NAMALWA (cell line): ENCODE results near the gene MRC2.
A peak's percentile ranks its signal among the peaks of the same experiment; 100 is the strongest.
"Not testable (repeated sequence)": the region's sequence is repeated elsewhere in the genome, so short reads cannot be mapped to it uniquely, and the experiment has no call there.

Source experiments
- DNase-seq: peaks from one replicate; pipeline ENCODE4 v3.0.0-alpha.2; 2015; ENCODE audit warnings: low spot score

The MRC2 gene

DNA sequence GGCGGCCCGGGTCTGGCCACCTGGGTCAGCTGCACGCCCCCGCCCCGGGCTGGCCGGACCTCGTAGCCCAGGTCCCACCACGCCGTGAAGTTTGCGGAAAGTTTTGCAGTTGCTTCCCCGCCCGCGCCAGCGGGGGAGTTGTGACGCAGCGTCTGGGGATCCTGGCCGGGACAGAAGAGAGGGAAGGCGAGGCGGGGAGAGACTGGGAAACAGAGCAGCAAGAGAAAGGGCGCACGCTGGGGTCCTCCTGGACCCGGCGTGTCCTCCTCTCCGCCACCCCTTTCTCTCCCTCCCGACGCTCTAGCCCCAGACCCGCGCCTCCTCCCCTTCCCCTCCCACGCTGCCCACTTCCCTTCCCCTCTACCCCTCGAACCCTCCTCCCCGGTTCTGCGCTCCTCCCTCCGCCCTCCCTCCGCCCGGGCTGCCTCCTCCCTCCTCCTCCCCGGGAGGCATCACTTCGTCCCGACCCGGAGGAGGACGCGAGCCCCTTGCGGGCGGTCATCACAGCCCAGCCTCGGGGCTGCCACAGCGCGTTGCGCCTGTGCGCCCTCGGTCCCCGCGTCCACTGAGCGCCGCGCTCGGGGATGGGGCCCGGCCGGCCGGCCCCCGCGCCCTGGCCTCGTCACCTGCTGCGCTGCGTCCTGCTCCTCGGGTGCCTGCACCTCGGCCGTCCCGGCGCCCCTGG is at the start of gene MRC2:
TSS of gene MRC2 (plus strand) at position 452 of the 685 bp plus-strand sequence. CDS start at position 585, 133 bp downstream.
- DNase-seq, result no peak

GRCh38 chr17:62578757-62579487 is 48.5 kb upstream of the MRC2 start:
- no peak for DNase-seq

- no peak for DNase-seq
These were observed 46.5 kb upstream of the MRC2 start for GRCh38 chr17:62580947-62581346.

GRCh38 chr17:62581764-62582163 is 45.7 kb upstream of the MRC2 start:
- no peak for DNase-seq

DNA sequence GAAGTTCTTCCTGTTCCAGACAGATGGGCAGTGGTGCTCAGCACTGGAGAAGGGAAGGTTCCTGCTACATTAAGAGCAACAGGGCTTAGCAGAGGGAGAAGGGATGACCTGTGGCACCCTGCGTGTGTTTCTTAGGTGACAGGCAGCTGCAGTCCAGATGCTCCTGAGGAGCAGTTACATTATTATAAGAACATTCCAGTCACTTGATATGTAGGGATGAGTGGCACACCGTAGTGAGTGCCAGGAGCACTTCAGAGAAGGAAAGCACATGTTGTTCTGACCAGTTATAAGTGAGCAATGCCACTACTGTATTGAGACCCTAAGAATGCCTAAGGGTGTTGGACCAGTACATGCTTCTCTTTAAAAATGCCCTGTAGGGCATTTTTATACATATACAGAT is 39.9 kb upstream of the MRC2 start:
- DNase-seq, result no peak

- no peak for DNase-seq
These were observed 39.4 kb upstream of the MRC2 start for GRCh38 chr17:62588109-62588508.

DNA sequence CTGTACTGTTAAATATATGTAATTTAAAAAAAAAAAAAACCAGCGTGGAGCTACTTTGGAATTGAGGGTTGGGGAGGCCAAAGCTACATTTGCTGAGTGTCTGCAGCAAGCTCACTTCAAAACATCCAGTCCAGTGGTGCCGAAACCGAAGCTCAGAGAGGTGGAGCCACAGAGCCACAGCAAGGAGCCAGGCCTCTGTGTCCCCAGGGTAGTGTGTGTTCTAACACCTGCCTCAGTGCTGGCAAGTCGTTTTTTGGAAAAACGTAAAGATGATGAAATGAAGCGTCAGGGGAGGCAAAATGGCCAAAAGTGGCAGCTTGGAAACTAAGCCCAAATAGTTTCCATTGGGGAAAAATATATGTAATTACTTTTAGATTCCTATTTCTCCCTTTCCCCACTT is 36.1 kb upstream of the MRC2 start:
- no peak for DNase-seq

DNA sequence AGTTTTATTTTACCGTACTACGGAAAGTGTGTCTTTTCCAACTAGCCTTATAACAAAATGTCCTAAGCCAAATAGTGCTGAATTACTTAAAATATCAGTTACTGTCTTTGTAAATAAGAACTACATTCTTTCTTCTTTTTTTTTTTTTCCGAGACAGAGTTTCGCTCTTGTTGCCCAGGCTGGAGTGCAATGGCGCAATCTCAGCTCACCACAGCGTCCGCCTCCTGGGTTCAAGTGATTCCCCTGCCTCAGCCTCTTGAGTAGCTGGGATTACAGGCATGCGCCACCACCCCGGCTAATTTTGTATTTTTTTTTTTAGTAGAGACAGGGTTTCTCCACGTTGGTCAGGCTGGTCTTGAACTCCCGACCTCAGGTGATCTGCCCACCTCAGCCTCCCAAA is 35.6 kb upstream of the MRC2 start:
- DNase-seq, result not testable (repeated sequence)

DNA sequence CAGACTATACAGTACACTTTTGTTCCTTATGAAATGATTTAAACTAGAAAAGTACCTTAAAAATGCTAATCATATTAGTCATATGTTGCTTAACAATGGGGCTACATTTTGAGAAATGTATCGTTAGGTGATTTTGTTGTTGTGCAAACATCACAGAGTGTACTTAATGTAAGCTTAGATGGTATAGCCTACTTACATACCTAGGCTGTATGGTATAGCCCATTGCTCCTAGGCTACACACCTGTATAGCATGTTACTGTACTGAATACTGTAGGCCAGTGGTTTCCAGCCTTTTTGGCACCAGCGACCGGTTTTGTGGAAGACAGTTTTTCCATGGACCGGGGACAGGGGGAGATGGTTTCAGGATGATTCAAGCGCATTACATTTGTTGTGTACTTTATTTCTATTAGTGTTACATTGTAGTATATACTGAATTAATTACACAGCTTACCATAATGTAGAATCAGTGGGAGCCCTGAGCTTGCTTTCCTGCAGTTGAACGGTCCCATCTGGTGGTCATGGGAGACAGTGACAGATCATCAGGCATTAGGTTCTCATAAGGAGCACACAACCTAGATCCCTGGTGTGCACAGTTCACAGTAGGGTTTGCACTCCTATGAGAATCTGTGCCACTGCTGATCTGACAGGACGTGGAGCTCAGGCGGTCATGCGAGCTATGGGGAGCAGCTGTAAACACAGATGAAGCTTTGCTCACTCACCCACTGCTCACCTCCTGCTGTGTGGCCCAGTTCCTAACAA is 35.0 kb upstream of the MRC2 start:
- peak; percentile 12 for DNase-seq

DNA sequence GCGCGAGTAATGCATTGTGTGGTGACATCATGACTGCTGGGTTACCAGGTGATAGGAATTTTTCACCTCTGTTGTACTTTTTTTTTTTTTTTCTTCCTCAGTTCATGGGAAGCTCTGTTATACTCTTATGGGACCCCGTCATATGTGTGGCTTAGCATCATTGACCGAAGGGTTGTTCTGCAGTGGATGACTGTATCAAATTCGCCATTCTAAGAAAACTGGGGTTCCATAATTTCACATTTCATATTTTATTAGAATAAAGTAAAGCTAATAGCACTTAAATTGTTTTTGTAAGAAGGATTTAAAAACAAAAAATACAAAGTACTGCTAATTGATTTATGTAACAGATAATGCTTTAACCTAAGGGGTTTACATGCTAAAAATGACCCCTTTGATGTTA is 32.0 kb upstream of the MRC2 start:
- DNase-seq, result no peak

DNA sequence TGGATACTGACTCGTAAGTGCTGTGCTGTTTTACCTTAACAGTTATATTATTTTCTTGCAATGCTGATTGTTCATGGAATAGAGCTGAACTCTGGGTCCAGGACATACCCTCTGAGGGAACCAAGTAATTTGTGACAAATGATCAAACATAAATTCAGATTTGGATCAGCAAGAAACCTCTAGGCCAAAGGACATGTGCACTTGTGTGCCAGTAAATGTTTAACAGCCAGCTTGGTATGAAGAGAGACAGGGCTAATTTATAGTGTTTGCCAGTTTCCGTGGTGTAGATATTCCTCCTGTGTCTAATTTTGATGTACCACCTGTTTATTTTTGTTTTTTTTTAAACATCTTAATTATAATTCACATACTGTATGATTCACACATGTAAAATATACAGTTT is 30.8 kb upstream of the MRC2 start:
- no peak for DNase-seq

- no peak for DNase-seq
These were observed 30.3 kb upstream of the MRC2 start for GRCh38 chr17:62597150-62597549.

- no peak for DNase-seq
These were observed 29.6 kb upstream of the MRC2 start for GRCh38 chr17:62597920-62598319.

GRCh38 chr17:62599964-62600657 is 27.4 kb upstream of the MRC2 start:
- DNase-seq, result no peak

- no peak for DNase-seq
These were observed 26.7 kb upstream of the MRC2 start for GRCh38 chr17:62600805-62601204.

DNA sequence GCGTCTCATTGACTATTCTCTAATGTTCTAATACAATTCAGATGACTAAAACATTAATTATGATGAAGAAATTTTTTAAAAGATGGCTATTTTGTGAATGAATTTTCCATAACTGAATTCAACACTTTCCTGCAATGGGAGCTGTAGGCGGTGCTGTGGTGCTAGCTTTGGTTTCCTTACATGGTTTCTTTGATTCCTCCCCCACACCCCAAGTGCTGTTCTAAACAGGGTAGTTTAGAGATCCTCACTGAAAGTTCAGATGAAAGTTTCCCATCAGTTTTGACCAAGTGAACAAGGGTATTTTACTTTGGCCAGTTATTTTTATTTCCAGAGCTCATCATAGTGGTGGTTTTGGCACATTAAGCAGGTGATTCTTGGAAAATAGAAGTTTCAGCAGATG is 26.0 kb upstream of the MRC2 start:
- DNase-seq, result no peak

DNA sequence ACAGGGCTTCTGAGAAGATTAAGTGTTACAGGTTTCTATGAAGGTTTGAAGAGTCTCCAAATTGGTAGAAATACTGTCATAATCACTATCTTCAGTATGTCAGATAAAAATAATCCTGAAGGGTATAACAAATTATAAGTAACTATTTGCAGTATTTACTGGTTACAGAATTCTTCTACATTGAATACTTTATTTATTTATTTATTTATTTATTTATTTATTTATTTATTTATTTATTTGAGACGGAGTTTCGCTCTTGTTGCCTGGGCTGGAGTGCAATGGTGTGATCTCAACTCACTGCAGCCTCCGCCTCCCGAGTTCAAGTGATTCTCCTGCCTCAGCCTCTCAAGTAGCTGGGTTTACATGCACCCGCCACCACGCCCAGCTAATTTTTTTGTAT is 23.7 kb upstream of the MRC2 start:
- DNase-seq, result not testable (repeated sequence)

DNA sequence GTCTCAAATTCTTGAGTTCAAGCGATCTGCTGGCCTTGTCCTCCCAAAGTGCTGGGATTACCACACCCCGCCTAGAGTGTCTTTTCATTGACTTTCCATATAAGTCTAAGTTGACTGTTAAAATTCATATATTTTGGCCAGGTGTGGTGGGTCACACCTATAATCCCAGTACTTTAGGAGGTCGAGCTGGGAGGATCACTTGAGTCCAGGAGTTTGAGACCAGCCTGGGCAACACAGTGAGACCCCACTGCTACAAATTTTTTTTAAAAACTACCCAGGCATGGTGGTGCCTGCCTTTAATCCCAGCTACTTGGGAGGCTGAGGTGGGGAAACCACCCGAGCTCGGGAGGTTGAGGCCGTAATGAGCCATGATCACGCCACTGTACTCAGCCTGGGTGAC is 21.9 kb upstream of the MRC2 start:
- no peak for DNase-seq

GRCh38 chr17:62611292-62611691 is 16.2 kb upstream of the MRC2 start:
- DNase-seq, result no peak

DNA sequence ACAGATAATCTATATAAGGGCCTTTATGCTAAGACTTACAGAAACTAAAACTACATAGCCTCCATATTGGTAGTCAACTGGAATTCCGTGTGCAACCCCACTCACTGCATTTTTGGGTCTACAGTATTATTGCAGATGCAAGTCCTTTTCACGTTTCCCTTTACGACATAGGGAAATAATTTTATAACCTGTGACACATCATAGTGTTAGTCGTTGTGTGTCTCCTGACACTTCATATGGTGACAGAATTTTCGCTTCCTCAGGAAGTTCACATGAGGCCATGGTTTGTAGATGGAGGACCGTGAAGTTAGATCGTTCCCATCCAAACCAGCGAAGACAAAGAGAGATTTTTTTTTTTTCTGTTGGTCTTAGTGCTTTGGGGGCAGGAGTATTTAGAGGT is 15.7 kb upstream of the MRC2 start:
- DNase-seq, result no peak

DNA sequence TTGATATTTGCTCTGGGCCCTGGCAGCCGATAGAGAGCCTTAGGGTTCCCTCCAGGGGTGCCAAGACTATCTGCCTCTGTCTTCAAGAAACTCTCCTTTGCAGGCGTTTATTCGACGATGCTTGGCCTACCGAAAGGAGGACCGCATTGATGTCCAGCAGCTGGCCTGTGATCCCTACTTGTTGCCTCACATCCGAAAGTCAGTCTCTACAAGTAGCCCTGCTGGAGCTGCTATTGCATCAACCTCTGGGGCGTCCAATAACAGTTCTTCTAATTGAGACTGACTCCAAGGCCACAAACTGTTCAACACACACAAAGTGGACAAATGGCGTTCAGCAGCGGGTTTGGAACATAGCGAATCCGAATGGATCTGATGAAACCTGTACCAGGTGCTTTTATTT is 15.2 kb upstream of the MRC2 start:
- DNase-seq, result not testable (repeated sequence)

GRCh38 chr17:62613095-62613494 is 14.4 kb upstream of the MRC2 start:
- DNase-seq, result not testable (repeated sequence)
